Measurements from ENCODE around the gene ADAM12.
"Not testable (repeated sequence)": the region's sequence is repeated elsewhere in the genome, so short reads cannot be mapped to it uniquely, and the experiment has no call there.

Gene ADAM12

GRCh38 chr10:125976960-125977605 is 411.2 kb downstream of the ADAM12 start:
- no peak overlapping the region for H3K27ac ChIP-seq (ENCODE audit: extremely low read depth, low read depth, low read length)
- ChIA-PET POLR2A (no interaction called here), CTCF (interaction anchor here (0.6 to 4.0 kb wide), 7 partner anchors 28 to 527 kb away, joined by 3 to 20 read pairs (median 3); no protein-coding TSS in a partner anchor)
- no peaks in the 10 kb centered on the region for H3K4me1 ChIP-seq (ENCODE audit: control insufficient read depth, insufficient read depth, low read length)
- H3K36me3 ChIP-seq (ENCODE audit: control insufficient read depth in 2 of 2, insufficient read depth in 1 of 2, low read length in 2 of 2), result no peaks in the 10 kb centered on the region
- TF ChIP-seq RBAK (tag by site-specific recombination; IDR thresholded peaks at IDR 0.05), result no peak
- 0 out of 2 replicates have a peak, but pooled peaks have one; percentile 41 for TF ChIP-seq ZNF2 (tag by site-specific recombination; IDR thresholded peaks at IDR 0.05)
- no peak overlapping the region for H3K4me3 ChIP-seq (ENCODE audit: low read depth, low read length)
- H3K9me3 ChIP-seq (ENCODE audit: control insufficient read depth, insufficient read depth, low read depth, low read length), result no peaks in the 10 kb centered on the region

GRCh38 chr10:125970077-125970630 is 418.1 kb downstream of the ADAM12 start:
- H3K27ac ChIP-seq (ENCODE audit: extremely low read depth, low read depth, low read length); POLR2A ChIA-PET; H3K4me1 ChIP-seq (ENCODE audit: control insufficient read depth, insufficient read depth, low read length); H3K4me3 ChIP-seq (ENCODE audit: low read depth, low read length); H3K9me3 ChIP-seq (ENCODE audit: control insufficient read depth, insufficient read depth, low read depth, low read length); H3K36me3 ChIP-seq (ENCODE audit: control insufficient read depth in 2 of 2, insufficient read depth in 1 of 2, low read length in 2 of 2): not testable (repeated sequence)
- CTCF ChIA-PET, result interaction anchor here (0.5 to 1.4 kb wide), 2 partner anchors 36 to 533 kb away, joined by 4 read pairs; no protein-coding TSS in a partner anchor

- TF ChIP-seq ZNF404 (tag by site-specific recombination; IDR thresholded peaks at IDR 0.05) (no peak), ZNF692 (tag by site-specific recombination; IDR thresholded peaks at IDR 0.05) (no peak), ZNF76 (tag by site-specific recombination; IDR thresholded peaks at IDR 0.05; ENCODE audit: borderline replicate concordance, low read depth) (no peak), ZNF26 (tag by site-specific recombination; IDR thresholded peaks at IDR 0.05) (no peak), ZBTB10 (tag by site-specific recombination; IDR thresholded peaks at IDR 0.05) (no peak), PRDM4 (tag by site-specific recombination; IDR thresholded peaks at IDR 0.05) (no peak), ZNF544 (tag by site-specific recombination; IDR thresholded peaks at IDR 0.05) (no peak), ZSCAN23 (tag by site-specific recombination; IDR thresholded peaks at IDR 0.05) (no peak), SCRT1 (tag by site-specific recombination; IDR thresholded peaks at IDR 0.05; ENCODE audit: borderline replicate concordance) (no peak)
- ChIA-PET CTCF (interaction anchor here (0.6 to 1.4 kb wide), 2 partner anchors 13 to 57 kb away, joined by 3 read pairs; no protein-coding TSS in a partner anchor), POLR2A (no interaction called here)
- H3K4me1 ChIP-seq (ENCODE audit: control insufficient read depth, insufficient read depth, low read length), result no peaks in the 10 kb centered on the region
- no peak overlapping the region for H3K27ac ChIP-seq (ENCODE audit: extremely low read depth, low read depth, low read length)
- no peaks in the 10 kb centered on the region for H3K36me3 ChIP-seq (ENCODE audit: control insufficient read depth in 2 of 2, insufficient read depth in 1 of 2, low read length in 2 of 2)
- H3K4me3 ChIP-seq (ENCODE audit: low read depth, low read length), result no peak overlapping the region
- no peaks in the 10 kb centered on the region for H3K9me3 ChIP-seq (ENCODE audit: control insufficient read depth, insufficient read depth, low read depth, low read length)
Measured at GRCh38 chr10:125967533-125967932, 420.7 kb downstream of the ADAM12 start.
